Uterus (tissue), 2 donors: ENCODE results near the gene GTPBP4.

ENCODE experiments used
- POLR2A ChIP-seq, 2 donors: fragments of 450-650 bp; IDR thresholded peaks; one replicate each; pipeline ENCODE4 v1.6.1; 2016; ENCODE audit warnings: antibody characterized with exemption in 2 of 2, mild to moderate bottlenecking in 1 of 2, moderate library complexity in 1 of 2
- TF ChIP-seq, protein P1 (sequence below), 4 experiments: fragments of 200-600 bp in 2 of 4; fragments of 450-650 bp in 2 of 4; sonication (generic) in 2 of 4; IDR thresholded peaks; one replicate each; pipeline ENCODE4 v1.5.1; 2016 to 2019; ENCODE audit warnings: antibody characterized with exemption in 4 of 4, mild to moderate bottlenecking in 2 of 4, moderate library complexity in 1 of 4

DNA sequence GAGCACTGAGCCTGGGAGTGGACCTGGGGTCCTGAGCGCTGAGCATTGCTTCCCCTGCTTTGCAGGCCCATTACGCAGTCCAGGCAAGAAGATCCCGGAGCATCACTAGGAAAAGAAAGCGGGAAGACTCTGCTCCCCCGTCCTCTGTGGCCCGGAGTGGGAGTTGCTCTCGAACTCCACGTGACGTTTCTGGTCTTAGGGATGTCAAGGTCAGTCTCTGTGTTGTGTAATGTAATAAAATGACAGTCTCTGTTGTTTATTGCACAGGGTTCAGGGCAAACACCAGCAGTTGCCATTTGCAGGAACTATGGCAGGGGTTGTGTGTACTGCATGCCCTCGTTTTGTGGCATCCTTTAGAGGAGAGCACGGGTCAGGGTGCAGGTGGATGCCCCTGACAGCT is 27.5 kb downstream of the GTPBP4 start:
- TF ChIP-seq, protein P1, sequence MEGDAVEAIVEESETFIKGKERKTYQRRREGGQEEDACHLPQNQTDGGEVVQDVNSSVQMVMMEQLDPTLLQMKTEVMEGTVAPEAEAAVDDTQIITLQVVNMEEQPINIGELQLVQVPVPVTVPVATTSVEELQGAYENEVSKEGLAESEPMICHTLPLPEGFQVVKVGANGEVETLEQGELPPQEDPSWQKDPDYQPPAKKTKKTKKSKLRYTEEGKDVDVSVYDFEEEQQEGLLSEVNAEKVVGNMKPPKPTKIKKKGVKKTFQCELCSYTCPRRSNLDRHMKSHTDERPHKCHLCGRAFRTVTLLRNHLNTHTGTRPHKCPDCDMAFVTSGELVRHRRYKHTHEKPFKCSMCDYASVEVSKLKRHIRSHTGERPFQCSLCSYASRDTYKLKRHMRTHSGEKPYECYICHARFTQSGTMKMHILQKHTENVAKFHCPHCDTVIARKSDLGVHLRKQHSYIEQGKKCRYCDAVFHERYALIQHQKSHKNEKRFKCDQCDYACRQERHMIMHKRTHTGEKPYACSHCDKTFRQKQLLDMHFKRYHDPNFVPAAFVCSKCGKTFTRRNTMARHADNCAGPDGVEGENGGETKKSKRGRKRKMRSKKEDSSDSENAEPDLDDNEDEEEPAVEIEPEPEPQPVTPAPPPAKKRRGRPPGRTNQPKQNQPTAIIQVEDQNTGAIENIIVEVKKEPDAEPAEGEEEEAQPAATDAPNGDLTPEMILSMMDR (IDR thresholded peaks at IDR 0.05) = no peak
- no peak for TF ChIP-seq POLR2A (IDR thresholded peaks at IDR 0.05)
